GM21360 (cell line): Measurements from ENCODE around the gene ZFYVE16.
A peak's percentile ranks its signal among the peaks of the same experiment; 100 is the strongest.
"Not testable (repeated sequence)": the region's sequence is repeated elsewhere in the genome, so short reads cannot be mapped to it uniquely, and the experiment has no call there.

Experiments
- ATAC-seq: cut with Tn5 transposase; IDR thresholded peaks from one replicate; pipeline ENCODE4 v1.9.1; 2021; ENCODE audit warnings: mild to moderate bottlenecking, moderate library complexity; ENCODE audit not compliant: unreplicated experiment

Gene ZFYVE16

GRCh38 chr5:80487444-80487828 lies 79.6 kb downstream of the ZFYVE16 start:
- no peak for ATAC-seq

- ATAC-seq = peak; percentile 86
These were observed 80.2 kb downstream of the ZFYVE16 start, which contains the start of gene FAM151B for GRCh38 chr5:80487829-80488721. TSS of gene FAM151B (plus strand) at chr5:80488100. CDS start at chr5:80488124, 24 bp downstream.

GRCh38 chr5:80491296-80491695 lies 83.4 kb downstream of the ZFYVE16 start:
- no peak for ATAC-seq

GRCh38 chr5:80492741-80493140 lies 84.9 kb downstream of the ZFYVE16 start:
- no peak for ATAC-seq

GRCh38 chr5:80493443-80493842 lies 85.6 kb downstream of the ZFYVE16 start:
- ATAC-seq = not testable (repeated sequence)

GRCh38 chr5:80495891-80496290 lies 88.0 kb downstream of the ZFYVE16 start:
- no peak for ATAC-seq

GRCh38 chr5:80502800-80503199 lies 94.9 kb downstream of the ZFYVE16 start:
- ATAC-seq = no peak

- no peak for ATAC-seq
These were observed 95.8 kb downstream of the ZFYVE16 start for GRCh38 chr5:80503641-80504040.

GRCh38 chr5:80504833-80505232 lies 97.0 kb downstream of the ZFYVE16 start:
- ATAC-seq = no peak

- no peak for ATAC-seq
These were observed 99.8 kb downstream of the ZFYVE16 start for GRCh38 chr5:80507663-80508062.

GRCh38 chr5:80508844-80509243 lies 101.0 kb downstream of the ZFYVE16 start:
- ATAC-seq = no peak

- no peak for ATAC-seq
These were observed 101.5 kb downstream of the ZFYVE16 start for GRCh38 chr5:80509362-80509761.

- no peak for ATAC-seq
These were observed 109.0 kb downstream of the ZFYVE16 start for GRCh38 chr5:80516826-80517225.
